BE2C (cell line): ENCODE data around the gene RDM1.

Experiments used
- DNase-seq: peaks from one replicate; pipeline ENCODE4 v3.0.0-alpha.2; 2020
- H3K27me3 ChIP-seq: fragments of 250-450 bp; sonication (Bioruptor Pico); 2 replicates; pipeline ENCODE4 v1.5.1; 2020; ENCODE audit warnings: mild to moderate bottlenecking
- H3K36me3 ChIP-seq: fragments of 250-450 bp; sonication (Bioruptor Pico); 2 replicates; pipeline ENCODE4 v1.5.1; 2020; ENCODE audit warnings: mild to moderate bottlenecking
- H3K4me1 ChIP-seq: fragments of 250-450 bp; sonication (Bioruptor Pico); 2 replicates; pipeline ENCODE4 v1.5.1; 2020
- H3K4me3 ChIP-seq: 2 replicates; pipeline ENCODE4 v1.5.1; 2011; ENCODE audit warnings: low read depth, low read length
- H3K9me3 ChIP-seq: fragments of 250-450 bp; sonication (Bioruptor Pico); 2 replicates; pipeline ENCODE4 v1.5.1; 2020
- TF ChIP-seq, protein P1 (sequence below): IDR thresholded peaks from 2 replicates; pipeline ENCODE4 v1.5.1; 2012; ENCODE audit warnings: mild to moderate bottlenecking, low read depth, low read length

Gene RDM1

DNA sequence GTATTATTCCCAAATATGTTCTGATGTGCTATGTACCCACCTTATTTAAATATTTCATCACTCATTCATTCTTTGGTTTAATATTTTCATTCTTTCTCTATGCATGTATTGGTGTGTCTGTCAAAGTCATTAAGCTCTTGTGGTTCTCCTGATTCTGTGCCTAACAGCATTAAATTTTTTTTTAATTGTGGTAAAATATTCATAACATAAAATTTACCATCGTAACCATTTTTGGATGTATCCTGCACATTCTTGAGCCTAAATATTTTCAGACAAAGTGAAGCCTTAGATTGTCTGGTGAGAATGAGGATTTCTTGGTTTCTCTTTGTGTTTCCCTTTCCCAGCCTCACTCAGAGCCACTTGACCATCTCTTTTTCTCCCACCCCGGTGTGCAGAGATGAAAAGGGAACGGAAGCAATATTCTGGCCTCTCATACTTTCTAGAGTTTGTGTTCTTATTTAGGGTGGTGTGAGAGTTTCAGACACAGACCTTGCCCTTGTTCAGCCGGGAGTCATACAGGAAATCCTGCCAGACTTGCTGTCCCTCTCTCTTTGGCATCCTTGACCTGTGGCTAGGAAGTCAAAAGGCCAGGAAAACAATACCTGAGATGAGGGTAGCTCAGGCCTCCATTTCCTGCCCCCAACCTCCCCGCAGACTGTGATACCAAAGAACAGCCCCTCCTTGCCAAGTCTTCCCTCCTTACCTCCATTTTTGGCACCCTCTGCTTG lies 55.3 kb downstream of the RDM1 start:
- H3K4me3 ChIP-seq = no peak overlapping the region
- no peaks in the 10 kb centered on the region for H3K9me3 ChIP-seq
- H3K36me3 ChIP-seq = no peaks in the 10 kb centered on the region
- no peak for DNase-seq
- TF ChIP-seq, protein P1, sequence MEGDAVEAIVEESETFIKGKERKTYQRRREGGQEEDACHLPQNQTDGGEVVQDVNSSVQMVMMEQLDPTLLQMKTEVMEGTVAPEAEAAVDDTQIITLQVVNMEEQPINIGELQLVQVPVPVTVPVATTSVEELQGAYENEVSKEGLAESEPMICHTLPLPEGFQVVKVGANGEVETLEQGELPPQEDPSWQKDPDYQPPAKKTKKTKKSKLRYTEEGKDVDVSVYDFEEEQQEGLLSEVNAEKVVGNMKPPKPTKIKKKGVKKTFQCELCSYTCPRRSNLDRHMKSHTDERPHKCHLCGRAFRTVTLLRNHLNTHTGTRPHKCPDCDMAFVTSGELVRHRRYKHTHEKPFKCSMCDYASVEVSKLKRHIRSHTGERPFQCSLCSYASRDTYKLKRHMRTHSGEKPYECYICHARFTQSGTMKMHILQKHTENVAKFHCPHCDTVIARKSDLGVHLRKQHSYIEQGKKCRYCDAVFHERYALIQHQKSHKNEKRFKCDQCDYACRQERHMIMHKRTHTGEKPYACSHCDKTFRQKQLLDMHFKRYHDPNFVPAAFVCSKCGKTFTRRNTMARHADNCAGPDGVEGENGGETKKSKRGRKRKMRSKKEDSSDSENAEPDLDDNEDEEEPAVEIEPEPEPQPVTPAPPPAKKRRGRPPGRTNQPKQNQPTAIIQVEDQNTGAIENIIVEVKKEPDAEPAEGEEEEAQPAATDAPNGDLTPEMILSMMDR = no peak
- peaks cover 3% of the 10 kb centered on the region; the same call in 1 of the 2 replicates for H3K27me3 ChIP-seq
- H3K4me1 ChIP-seq = no peaks in the 10 kb centered on the region

GRCh38 chr17:35872196-35872980 lies 58.2 kb downstream of the RDM1 start:
- H3K27me3 ChIP-seq = peaks cover 3% of the 10 kb centered on the region; the same call in 1 of the 2 replicates
- TF ChIP-seq, protein P1 = no peak
- no peaks in the 10 kb centered on the region for H3K36me3 ChIP-seq
- H3K9me3 ChIP-seq = no peaks in the 10 kb centered on the region
- no peak for DNase-seq
- H3K4me1 ChIP-seq = no peaks in the 10 kb centered on the region
- no peak overlapping the region for H3K4me3 ChIP-seq

DNA sequence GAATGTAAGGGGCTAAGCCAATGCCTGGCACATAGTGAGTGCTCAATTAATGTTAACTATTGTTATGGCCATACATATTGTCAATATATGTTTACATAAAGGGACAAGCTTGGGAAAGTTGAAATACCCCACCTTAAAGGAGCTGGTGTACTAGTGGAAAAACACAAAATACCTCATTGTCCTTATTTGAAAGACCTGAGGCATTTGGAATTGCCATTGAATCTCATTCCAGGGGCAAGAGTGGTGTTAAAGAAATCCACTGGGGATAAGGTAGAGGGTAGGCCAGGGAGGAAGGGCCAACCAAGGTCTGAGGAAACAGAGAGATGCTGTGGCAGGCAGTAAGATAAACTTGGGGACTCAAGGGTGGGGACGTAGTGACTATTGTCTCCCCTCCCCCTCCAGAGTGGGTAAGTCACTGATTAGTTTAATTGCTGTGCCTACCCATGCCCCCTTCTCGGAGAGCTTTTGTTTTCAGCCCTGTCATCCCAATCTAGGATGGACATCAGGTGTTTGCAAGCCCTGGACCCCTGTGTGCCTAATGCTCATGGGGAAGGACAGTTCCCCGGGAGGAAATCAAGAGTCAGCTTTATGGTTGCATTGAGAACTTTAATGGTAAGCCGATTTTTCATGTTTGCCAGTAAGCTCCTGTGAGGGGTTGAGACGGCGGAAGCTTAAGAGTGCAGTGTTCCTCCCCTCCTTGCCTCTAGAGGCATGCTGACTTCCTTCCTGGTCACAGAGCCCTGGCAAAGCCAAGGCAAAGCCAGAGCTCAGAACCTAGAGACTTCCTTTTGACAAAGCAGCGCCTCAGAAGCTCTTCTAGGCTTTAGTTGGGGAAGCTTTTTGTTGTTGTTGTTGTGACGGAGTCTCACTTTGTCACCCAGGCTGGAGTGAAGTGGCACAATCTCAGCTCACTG lies 59.4 kb downstream of the RDM1 start:
- Histone ChIP-seq H3K9me3 (no peaks in the 10 kb centered on the region), H3K36me3 (no peaks in the 10 kb centered on the region), H3K27me3 (peaks cover 3% of the 10 kb centered on the region; the same call in 1 of the 2 replicates), H3K4me1 (no peaks in the 10 kb centered on the region), H3K4me3 (no peak overlapping the region)
- TF ChIP-seq, protein P1 = no peak
- DNase-seq = no peak

- Histone ChIP-seq H3K4me1 (0 out of 2 replicates have a peak, but pooled peaks cover 5% of the 10 kb centered on the region), H3K9me3 (no peaks in the 10 kb centered on the region), H3K27me3 (no peaks in the 10 kb centered on the region), H3K36me3 (no peaks in the 10 kb centered on the region), H3K4me3 (no peak within 1 kb of the TSS)
- DNase-seq = no peak
- TF ChIP-seq, protein P1 = no peak
These were observed 61.8 kb downstream of the RDM1 start, which contains the start of gene HEATR9 for GRCh38 chr17:35868737-35869136. HEATR9 (minus strand) TSS chr17:35868891; CDS start chr17:35868742, 149 bp downstream.
